Spleen (tissue), 11 donors: ENCODE results near the gene LMAN1. TPM values are rescaled to one million over a fixed set of nuclear protein-coding genes. Genes with fewer than 3 reads are reported as not detected.

Experiments
- DNase-seq: peaks from one replicate; pipeline ENCODE4 v3.0.0-alpha.2; 2020
- H3K27ac ChIP-seq, 8 donors: fragments of 200-600 bp; sonication (generic) in 7 of 8; 1 replicate in 4 of 8; 2 replicates in 4 of 8; pipeline versions ENCODE4 v1.5.0 to v1.8.0; 2016 to 2021; ENCODE audit warnings: inconsistent platforms in 4 of 8, mild to moderate bottlenecking in 4 of 8, moderate library complexity in 1 of 8
- H3K27me3 ChIP-seq, 7 donors: fragments of 200-600 bp; sonication (generic) in 6 of 7; replicated peaks in 1 of 7; 1 replicate in 4 of 7; 2 replicates in 3 of 7; pipeline versions ENCODE4 v1.5.0 to v1.8.0; 2016 to 2021; ENCODE audit warnings: inconsistent platforms in 3 of 7, mild to moderate bottlenecking in 1 of 7
- H3K36me3 ChIP-seq, 6 donors: fragments of 200-600 bp; sonication (generic) in 5 of 6; 1 replicate in 4 of 6; 2 replicates in 2 of 6; pipeline versions ENCODE4 v1.5.0 to v1.8.0; 2016 to 2021; ENCODE audit warnings: inconsistent platforms in 2 of 6
- H3K4me1 ChIP-seq, 6 donors: fragments of 200-600 bp; sonication (generic) in 5 of 6; 1 replicate in 3 of 6; 2 replicates in 3 of 6; pipeline versions ENCODE4 v1.5.0 to v1.8.0; 2016 to 2021; ENCODE audit warnings: inconsistent platforms in 3 of 6
- H3K4me3 ChIP-seq, 8 donors: fragments of 200-600 bp; sonication (generic) in 7 of 8; 1 replicate in 4 of 8; 2 replicates in 4 of 8; pipeline versions ENCODE4 v1.5.0 to v1.8.0; 2016 to 2021; ENCODE audit warnings: inconsistent platforms in 4 of 8, mild to moderate bottlenecking in 4 of 8, moderate library complexity in 2 of 8
- H3K9me3 ChIP-seq, 8 donors: fragments of 200-600 bp; sonication (generic) in 7 of 8; 1 replicate in 4 of 8; 2 replicates in 4 of 8; pipeline versions ENCODE4 v1.5.0 to v1.8.0; 2016 to 2021; ENCODE audit warnings: inconsistent platforms in 4 of 8
- POLR2A ChIP-seq, 3 donors: fragments of 450-650 bp; IDR thresholded peaks; one replicate each; pipeline ENCODE4 v1.5.1; 2017; ENCODE audit warnings: antibody characterized with exemption in 3 of 3, mild to moderate bottlenecking in 1 of 3
- POLR2AphosphoS5 ChIP-seq, 3 donors: sonication (generic); formaldehyde crosslinking; IDR thresholded peaks; one replicate each; pipeline ENCODE4 v1.5.1; 2017; ENCODE audit warnings: antibody characterized with exemption in 3 of 3
- WGBS, 5 donors: extraction: QIAGEN DNeasy Blood & Tissue Kit in 3 of 5; methylation state at CpG; one replicate each; pipeline versions ENCODE4 v1.1.5 to v1.1.7; 2013 to 2018; 5-methylcytosine and 5-hydroxymethylcytosine counted together
- intact Hi-C: fragments of 100-400 bp; cut with DNase I; formaldehyde crosslinking; loops from one replicate; pipeline ENCODE4 v1.15.0; 2023; ENCODE audit warnings: low total_unique reads
- polyA plus RNA-seq, 3 donors: library from polyadenylated mRNA; stranded (reverse); fragments of 200-250 nt; gene quantifications; one replicate each; pipeline ENCODE4 v1.2.1, GENCODE V29; 2013
- total RNA-seq, 7 donors: library from RNA; depleted of rRNA in 3 of 7; stranded (reverse); fragments of >200 nt in 3 of 7; fragmentation: NEBNext Ultra II Directional in 4 of 7; extraction: Animal tissue kit (Norgen Biotek cat#: 25700) in 4 of 7; gene quantifications; one replicate each; pipeline versions ENCODE4 v1.1.0 to v1.2.1, GENCODE V29; 2016 to 2021
- TF ChIP-seq, protein P1 (sequence below), 11 experiments: fragments of 200-600 bp in 7 of 11; fragments of 450-650 bp in 4 of 11; sonication (generic) in 4 of 11; IDR thresholded peaks in 8 of 11; conservative IDR thresholded peaks in 3 of 11; 1 replicate in 7 of 11; 2 replicates in 4 of 11; pipeline versions ENCODE4 v1.4.0 to v1.8.0; 2016 to 2021; ENCODE audit warnings: antibody characterized with exemption in 11 of 11, inconsistent platforms in 4 of 11, mild to moderate bottlenecking in 1 of 11
- donor health status: healthy with polysubstance abuse.
- donor health status: DM: no; HTN: no; CAD: no; lungs with moderate emphysema.
- donor health status: DM: no; HTN: no; CAD: no.
- donor health status: Bipolar disorder and iron deficiency.
- donor health status: healthy.
- donor health status: DM: no; HTN: no; CAD: no.
- donor health status: DM: yes; HTN: yes; CAD: no.

LMAN1 gene
- total and polyA plus RNA-seq, 10 donors = 10.0 to 97.9 (median 54.1) TPM

DNA sequence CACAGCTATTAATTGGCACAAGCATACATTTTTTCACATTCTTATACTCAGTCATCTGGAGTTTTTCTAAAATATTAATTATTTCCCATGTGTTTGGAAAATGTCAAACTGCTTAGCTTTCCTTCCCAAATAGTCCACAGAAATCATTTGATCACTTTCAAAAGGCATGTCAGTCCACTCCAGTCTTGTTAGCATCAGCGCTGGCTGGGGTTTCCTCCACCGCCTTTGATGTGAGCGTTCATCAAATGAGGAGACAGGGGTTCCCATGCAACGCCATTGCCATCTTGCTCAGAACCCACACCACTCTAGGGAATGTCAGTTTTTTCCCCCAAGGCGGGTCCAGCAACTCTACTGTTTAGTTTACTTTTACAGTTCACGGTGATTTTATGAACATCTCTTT, 72.7 kb downstream of the LMAN1 start:
- Histone ChIP-seq H3K27ac (no peak overlapping the region), H3K36me3 (no peaks in the 10 kb centered on the region), H3K9me3 (no peaks in the 10 kb centered on the region), H3K27me3 (peaks cover 0 to 49% (median 4%) of the 10 kb centered on the region in 7 donors), H3K4me3 (no peak overlapping the region), H3K4me1 (no peaks in the 10 kb centered on the region)
- intact Hi-C loops = no loop called here
- WGBS, 5 donors = 60 to 84% (median 80%) methylated on average over 6 of the region's 6 CpGs
- DNase-seq = no peak
- TF ChIP-seq POLR2A (IDR thresholded peaks at IDR 0.05) = no peak
- TF ChIP-seq POLR2AphosphoS5 (IDR thresholded peaks at IDR 0.05) = no peak
- TF ChIP-seq, protein P1, sequence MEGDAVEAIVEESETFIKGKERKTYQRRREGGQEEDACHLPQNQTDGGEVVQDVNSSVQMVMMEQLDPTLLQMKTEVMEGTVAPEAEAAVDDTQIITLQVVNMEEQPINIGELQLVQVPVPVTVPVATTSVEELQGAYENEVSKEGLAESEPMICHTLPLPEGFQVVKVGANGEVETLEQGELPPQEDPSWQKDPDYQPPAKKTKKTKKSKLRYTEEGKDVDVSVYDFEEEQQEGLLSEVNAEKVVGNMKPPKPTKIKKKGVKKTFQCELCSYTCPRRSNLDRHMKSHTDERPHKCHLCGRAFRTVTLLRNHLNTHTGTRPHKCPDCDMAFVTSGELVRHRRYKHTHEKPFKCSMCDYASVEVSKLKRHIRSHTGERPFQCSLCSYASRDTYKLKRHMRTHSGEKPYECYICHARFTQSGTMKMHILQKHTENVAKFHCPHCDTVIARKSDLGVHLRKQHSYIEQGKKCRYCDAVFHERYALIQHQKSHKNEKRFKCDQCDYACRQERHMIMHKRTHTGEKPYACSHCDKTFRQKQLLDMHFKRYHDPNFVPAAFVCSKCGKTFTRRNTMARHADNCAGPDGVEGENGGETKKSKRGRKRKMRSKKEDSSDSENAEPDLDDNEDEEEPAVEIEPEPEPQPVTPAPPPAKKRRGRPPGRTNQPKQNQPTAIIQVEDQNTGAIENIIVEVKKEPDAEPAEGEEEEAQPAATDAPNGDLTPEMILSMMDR (IDR thresholded peaks at IDR 0.05 in 8 of 11, conservative IDR thresholded peaks at IDR 0.05 in 3 of 11) = no peak

DNA sequence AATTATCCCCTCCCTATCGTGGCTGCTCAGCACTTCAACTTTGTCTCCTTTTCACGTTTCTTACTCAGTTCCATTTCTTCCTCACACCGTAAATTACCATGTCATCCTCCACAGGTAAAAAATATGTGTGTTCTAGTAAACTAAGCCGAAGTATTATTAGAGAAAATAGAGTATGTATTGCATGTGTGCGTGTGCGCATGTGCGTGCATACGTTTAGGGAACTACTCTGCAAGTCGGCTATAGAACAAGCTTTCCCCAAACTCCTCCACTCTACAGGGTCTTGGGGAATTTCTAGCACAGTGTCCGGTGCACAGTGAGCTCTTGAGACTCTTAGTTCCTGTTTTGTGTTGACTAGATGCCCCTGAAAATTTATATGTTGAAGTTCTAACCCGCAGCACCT, 76.7 kb downstream of the LMAN1 start:
- Histone ChIP-seq H3K27ac (no peak overlapping the region), H3K27me3 (peaks cover 0 to 86% (median 16%) of the 10 kb centered on the region in 7 donors), H3K36me3 (no peaks in the 10 kb centered on the region), H3K9me3 (no peaks in the 10 kb centered on the region), H3K4me3 (no peak overlapping the region), H3K4me1 (no peaks in the 10 kb centered on the region)
- TF ChIP-seq, protein P1 (IDR thresholded peaks at IDR 0.05 in 8 of 11, conservative IDR thresholded peaks at IDR 0.05 in 3 of 11) = no peak
- TF ChIP-seq POLR2AphosphoS5 (IDR thresholded peaks at IDR 0.05) (no peak), POLR2A (IDR thresholded peaks at IDR 0.05) (no peak)
- WGBS, 5 donors = 75 to 81% (median 78%) methylated on average over 11 of the region's 11 CpGs
- DNase-seq = no peak
- intact Hi-C loops = no loop called here

DNA sequence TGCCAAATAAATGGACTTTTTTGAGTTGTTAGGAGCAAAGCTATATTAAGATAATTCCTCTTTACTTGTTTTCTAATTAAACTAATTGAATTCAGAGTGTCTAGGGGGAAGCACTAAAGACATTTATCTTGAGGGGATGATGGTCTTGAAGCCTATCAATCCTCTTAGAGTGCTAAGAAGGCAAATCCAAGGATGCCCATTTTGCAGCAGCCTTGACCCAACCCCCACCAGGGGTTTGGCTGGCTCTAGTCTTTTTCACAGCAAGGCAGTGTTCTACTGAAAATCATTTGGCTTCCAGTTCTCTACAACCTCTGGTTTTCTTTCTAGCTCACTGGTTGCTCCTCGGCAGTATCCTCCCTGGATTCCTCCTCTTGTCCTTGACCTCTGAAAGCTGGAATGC, 79.3 kb downstream of the LMAN1 start:
- no peaks in the 10 kb centered on the region for H3K36me3 ChIP-seq
- no peaks in the 10 kb centered on the region for H3K9me3 ChIP-seq
- intact Hi-C loops = no loop called here
- DNase-seq = no peak
- 50 to 84% (median 63%) methylated on average over 1 of the region's 1 CpG for WGBS, 5 donors
- no peak overlapping the region for H3K4me3 ChIP-seq
- no peaks in the 10 kb centered on the region for H3K4me1 ChIP-seq
- peaks cover 0 to 94% (median 31%) of the 10 kb centered on the region in 7 donors for H3K27me3 ChIP-seq
- no peak for TF ChIP-seq POLR2A (IDR thresholded peaks at IDR 0.05)
- TF ChIP-seq, protein P1 (IDR thresholded peaks at IDR 0.05 in 8 of 11, conservative IDR thresholded peaks at IDR 0.05 in 3 of 11) = no peak
- TF ChIP-seq POLR2AphosphoS5 (IDR thresholded peaks at IDR 0.05) = no peak
- H3K27ac ChIP-seq = no peak overlapping the region

DNA sequence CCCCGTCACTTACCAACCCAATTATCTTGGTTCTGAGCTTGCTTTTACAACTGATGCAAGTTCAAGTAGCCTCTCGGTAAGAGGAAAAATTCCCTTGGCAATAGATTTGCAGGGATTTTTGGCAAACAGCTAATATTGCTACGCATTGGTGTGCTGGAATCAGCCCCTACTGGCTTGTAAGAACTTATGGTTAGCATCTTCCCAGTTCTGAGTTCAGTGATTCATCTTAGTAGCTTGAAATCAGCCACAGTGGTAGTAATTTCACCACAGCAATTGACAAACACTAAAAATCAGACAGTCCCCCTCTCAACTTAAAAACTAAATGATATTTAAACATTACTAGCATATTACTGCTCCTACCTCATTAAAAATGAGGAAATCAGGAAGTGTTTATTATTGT, 79.9 kb downstream of the LMAN1 start:
- DNase-seq = no peak
- 39 to 77% (median 66%) methylated on average over 3 of the region's 3 CpGs for WGBS, 5 donors
- peaks cover 0 to 95% (median 34%) of the 10 kb centered on the region in 7 donors for H3K27me3 ChIP-seq
- no peak overlapping the region for H3K4me3 ChIP-seq
- TF ChIP-seq, protein P1 (IDR thresholded peaks at IDR 0.05 in 8 of 11, conservative IDR thresholded peaks at IDR 0.05 in 3 of 11) = no peak
- TF ChIP-seq POLR2AphosphoS5 (IDR thresholded peaks at IDR 0.05) (no peak), POLR2A (IDR thresholded peaks at IDR 0.05) (no peak)
- no peaks in the 10 kb centered on the region for H3K9me3 ChIP-seq
- H3K36me3 ChIP-seq = no peaks in the 10 kb centered on the region
- H3K4me1 ChIP-seq = peaks cover 0 to 2% (median 0%) of the 10 kb centered on the region in 6 donors
- intact Hi-C loops = no loop called here
- no peak overlapping the region for H3K27ac ChIP-seq
